HepG2 (cell line): ENCODE data around the gene CCL16. TPM values are rescaled to one million over a fixed set of nuclear protein-coding genes. Genes with fewer than 3 reads are reported as not detected.

ENCODE experiments used
- ASH2L ChIP-seq: fragments of 300-600, 200-600 bp; sonication (generic); IDR thresholded peaks from 2 replicates; pipeline ENCODE4 v1.7.0; 2017; ENCODE audit warnings: low read depth, mild to moderate bottlenecking, moderate library complexity, mixed read lengths, low read length; ENCODE audit not compliant: insufficient read length
- BRCA1 ChIP-seq: sonication (generic); formaldehyde crosslinking; IDR thresholded peaks from 2 replicates; pipeline ENCODE4 v1.4.0; 2020; ENCODE audit warnings: missing genetic modification reagents
- DPF2 ChIP-seq: sonication (generic); formaldehyde crosslinking; IDR thresholded peaks from 2 replicates; pipeline ENCODE4 v1.4.0; 2020; ENCODE audit warnings: mild to moderate bottlenecking, low read depth, missing genetic modification reagents, borderline replicate concordance
- JDP2 ChIP-seq: sonication (generic); formaldehyde crosslinking; IDR thresholded peaks from 2 replicates; pipeline ENCODE4 v1.8.1; 2022; ENCODE audit warnings: missing genetic modification reagents, borderline replicate concordance
- JUNB ChIP-seq: sonication (generic); formaldehyde crosslinking; IDR thresholded peaks from 2 replicates; pipeline ENCODE4 v1.8.0; 2022; ENCODE audit warnings: missing genetic modification reagents, mild to moderate bottlenecking, borderline replicate concordance
- KAT2B ChIP-seq: fragments of 150-350 bp; IDR thresholded peaks from 2 replicates; pipeline ENCODE4 v1.6.1; 2014; ENCODE audit warnings: low read depth, low read length, borderline replicate concordance
- KLF6 ChIP-seq: IDR thresholded peaks from 2 replicates; pipeline ENCODE4 v1.8.0; 2016; ENCODE audit warnings: missing biosample characterization, missing genetic modification reagents
- KLF9 ChIP-seq: IDR thresholded peaks from 2 replicates; pipeline ENCODE4 v1.6.1; 2016; ENCODE audit warnings: low read depth
- MTA3 ChIP-seq: sonication (generic); formaldehyde crosslinking; IDR thresholded peaks from 2 replicates; pipeline ENCODE4 v1.4.0; 2020; ENCODE audit warnings: missing genetic modification reagents
- MXI1 ChIP-seq: IDR thresholded peaks from 3 replicates; pipeline ENCODE4 v1.6.1; 2012; ENCODE audit warnings: low read depth, low read length, inconsistent platforms, borderline replicate concordance
- RARG ChIP-seq: sonication (generic); formaldehyde crosslinking; IDR thresholded peaks from 2 replicates; pipeline ENCODE4 v1.4.0; 2020; ENCODE audit warnings: low read depth, mild to moderate bottlenecking, missing genetic modification reagents
- SETDB1 ChIP-seq: sonication (generic); formaldehyde crosslinking; IDR thresholded peaks from 2 replicates; pipeline ENCODE4 v1.5.1; 2020; ENCODE audit warnings: missing genetic modification reagents, mild to moderate bottlenecking, borderline replicate concordance
- SYNCRIP ChIP-seq: fragments of 200-400 bp; formaldehyde crosslinking; IDR thresholded peaks from 2 replicates; pipeline ENCODE4 v1.6.1; 2018; ENCODE audit warnings: mild to moderate bottlenecking, low read depth, low read length; ENCODE audit not compliant: insufficient read depth
- TBL1XR1 ChIP-seq: fragments of 150-350 bp; IDR thresholded peaks from 2 replicates; pipeline ENCODE4 v1.6.1; 2014; ENCODE audit warnings: borderline replicate concordance, low read length; ENCODE audit not compliant: partially characterized antibody
- TOE1 ChIP-seq: sonication (generic); formaldehyde crosslinking; IDR thresholded peaks from 2 replicates; pipeline ENCODE4 v1.4.0; 2020; ENCODE audit warnings: mild to moderate bottlenecking, missing genetic modification reagents
- ZBTB7A ChIP-seq: sonication (generic); formaldehyde crosslinking; IDR thresholded peaks from 2 replicates; pipeline ENCODE4 v1.8.0; 2022; ENCODE audit warnings: mild to moderate bottlenecking, missing genetic modification reagents
- ZC3H13 ChIP-seq: sonication (generic); formaldehyde crosslinking; IDR thresholded peaks from 2 replicates; pipeline ENCODE4 v1.8.1; 2023; ENCODE audit warnings: mild to moderate bottlenecking, missing genetic modification reagents, moderate library complexity
- ZNF101 ChIP-seq: sonication (generic); formaldehyde crosslinking; IDR thresholded peaks from 2 replicates; pipeline ENCODE4 v1.4.0; 2020; ENCODE audit warnings: mild to moderate bottlenecking, low read depth, missing genetic modification reagents, borderline replicate concordance
- ZNF160 ChIP-seq: sonication (generic); formaldehyde crosslinking; IDR thresholded peaks from 2 replicates; pipeline ENCODE4 v1.8.0; 2022; ENCODE audit warnings: mild to moderate bottlenecking, inconsistent platforms, missing genetic modification reagents
- ZNF225 ChIP-seq: sonication (generic); formaldehyde crosslinking; IDR thresholded peaks from 2 replicates; pipeline ENCODE4 v1.4.0; 2020; ENCODE audit warnings: mild to moderate bottlenecking, missing genetic modification reagents
- ZNF251 ChIP-seq: sonication (generic); formaldehyde crosslinking; IDR thresholded peaks from 2 replicates; pipeline ENCODE4 v1.9.0; 2021; ENCODE audit warnings: mild to moderate bottlenecking, missing genetic modification reagents
- ZNF629 ChIP-seq: sonication (generic); formaldehyde crosslinking; conservative IDR thresholded peaks from 2 replicates; pipeline ENCODE4 v1.5.0; 2020; ENCODE audit warnings: missing genetic modification reagents
- ZNF737 ChIP-seq: sonication (generic); formaldehyde crosslinking; IDR thresholded peaks from 2 replicates; pipeline ENCODE4 v1.5.0; 2020; ENCODE audit warnings: missing genetic modification reagents, mild to moderate bottlenecking, borderline replicate concordance
- ZNF749 ChIP-seq: sonication (generic); formaldehyde crosslinking; IDR thresholded peaks from 2 replicates; pipeline ENCODE4 v1.8.0; 2022; ENCODE audit warnings: mild to moderate bottlenecking, missing genetic modification reagents, moderate library complexity, borderline replicate concordance
- ZSCAN29 ChIP-seq: sonication (generic); formaldehyde crosslinking; conservative IDR thresholded peaks from 2 replicates; pipeline ENCODE4 v1.4.0; 2020; ENCODE audit warnings: mild to moderate bottlenecking, missing genetic modification reagents
- ZSCAN31 ChIP-seq: sonication (generic); formaldehyde crosslinking; IDR thresholded peaks from 2 replicates; pipeline ENCODE4 v1.5.0; 2020; ENCODE audit warnings: low read depth, mild to moderate bottlenecking, missing genetic modification reagents
- polyA plus RNA-seq, 8 experiments: library from polyadenylated mRNA; depleted of rRNA in 3 of 8; stranded (reverse) in 7 of 8; unstranded in 1 of 8; fragments of >200 nt; fragmentation: Illumina TruSeq in 4 of 8; extraction: Trizol in 4 of 8; gene quantifications; 2 replicates each; pipeline versions ENCODE4 v1.2.1 to v1.2.3, GENCODE V29; 2011 to 2016; ENCODE audit warnings: low read depth in 4 of 8, missing spikeins in 1 of 8, mixed read lengths in 1 of 8; ENCODE audit not compliant: insufficient read depth in 1 of 8
- total RNA-seq, 5 experiments: library from RNA; depleted of rRNA; stranded (reverse); fragments of >200 nt; fragmentation: Illumina TruSeq; extraction: Trizol; gene quantifications; 2 replicates each; pipeline ENCODE4 v1.2.3, GENCODE V29; 2016; ENCODE audit warnings: low read depth in 1 of 5
- TF ChIP-seq, protein P1 (sequence below): IDR thresholded peaks from 2 replicates; pipeline ENCODE4 v1.6.1; 2016; ENCODE audit warnings: missing biosample characterization, missing genetic modification reagents, low read depth
- TF ChIP-seq, protein P2 (sequence below): sonication (generic); formaldehyde crosslinking; IDR thresholded peaks from 2 replicates; pipeline ENCODE4 v1.5.1; 2020; ENCODE audit warnings: mild to moderate bottlenecking, moderate library complexity, missing genetic modification reagents
- TF ChIP-seq, protein P3 (sequence below): sonication (generic); formaldehyde crosslinking; IDR thresholded peaks from 2 replicates; pipeline ENCODE4 v1.5.0; 2020; ENCODE audit warnings: mild to moderate bottlenecking, low read depth, missing genetic modification reagents, borderline replicate concordance

Gene CCL16
- total and polyA plus RNA-seq, 2 of the 13 experiments (the other 11 are each of a cell fraction or from before 2014, with no cell fraction given), result 2.0 to 14.7 TPM

DNA sequence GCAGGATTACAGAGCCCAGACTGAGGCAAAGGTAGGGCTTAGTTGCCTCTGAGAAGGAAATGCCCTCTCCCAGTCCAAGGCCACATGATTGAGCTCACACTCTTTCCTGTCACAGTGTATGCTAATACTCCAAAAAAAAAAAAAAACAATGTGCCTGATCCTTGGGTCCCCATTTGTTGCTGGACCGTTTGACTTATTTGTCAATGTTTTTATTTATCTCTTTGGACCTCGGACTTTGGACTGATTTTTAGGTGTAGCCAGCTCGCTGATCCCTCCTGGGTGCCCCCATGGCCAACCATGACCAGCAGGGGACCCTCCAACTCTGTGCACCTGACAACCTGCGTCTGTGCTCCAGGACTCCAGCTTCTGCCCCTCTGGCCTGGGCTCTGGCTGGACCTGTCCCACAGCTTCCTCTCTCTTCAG lies 622 bp upstream of the CCL16 start (continued):
- no peak for TF ChIP-seq KLF9 (CRISPR knock-in tag)
- TF ChIP-seq KLF6, result 0 out of 2 replicates have a peak, but pooled peaks have one; percentile 57
- no peak for TF ChIP-seq ZBTB7A
- TF ChIP-seq KAT2B, result no peak
- no peak for TF ChIP-seq SYNCRIP
- no peak for TF ChIP-seq ZSCAN31
- TF ChIP-seq BRCA1 (CRISPR knock-in tag), result 0 out of 2 replicates have a peak, but pooled peaks have one; percentile 50
- no peak for TF ChIP-seq SETDB1 (CRISPR knock-in tag)
- TF ChIP-seq, protein P1, sequence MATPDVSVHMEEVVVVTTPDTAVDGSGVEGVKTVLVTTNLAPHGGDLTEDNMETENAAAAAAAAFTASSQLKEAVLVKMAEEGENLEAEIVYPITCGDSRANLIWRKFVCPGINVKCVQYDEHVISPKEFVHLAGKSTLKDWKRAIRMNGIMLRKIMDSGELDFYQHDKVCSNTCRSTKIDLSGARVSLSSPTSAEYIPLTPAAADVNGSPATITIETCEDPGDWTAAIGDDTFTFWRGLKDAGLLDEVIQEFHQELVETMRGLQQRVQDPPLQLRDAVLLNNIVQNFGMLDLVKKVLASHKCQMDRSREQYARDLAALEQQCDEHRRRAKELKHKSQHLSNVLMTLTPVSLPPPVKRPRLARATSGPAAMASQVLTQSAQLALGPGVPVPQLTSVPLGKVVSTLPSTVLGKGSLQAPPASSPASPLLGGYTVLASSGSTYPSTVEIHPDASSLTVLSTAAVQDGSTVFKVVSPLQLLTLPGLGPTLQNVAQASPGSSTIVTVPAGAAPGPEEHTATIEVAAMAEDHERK (CRISPR knock-in tag), result no peak
- no peak for TF ChIP-seq MTA3 (CRISPR knock-in tag)
- TF ChIP-seq TBL1XR1, result peak; percentile 61
- no peak for TF ChIP-seq ZNF101 (CRISPR knock-in tag)
- no peak for TF ChIP-seq ZNF737
- peak; percentile 45; the same call in 1 of the 3 replicates for TF ChIP-seq MXI1
- no peak for TF ChIP-seq JUNB
- no peak for TF ChIP-seq TOE1 (CRISPR knock-in tag)
- TF ChIP-seq ZC3H13, result no peak
- no peak for TF ChIP-seq ZNF160 (CRISPR knock-in tag)
- no peak for TF ChIP-seq ASH2L
- TF ChIP-seq, protein P2, sequence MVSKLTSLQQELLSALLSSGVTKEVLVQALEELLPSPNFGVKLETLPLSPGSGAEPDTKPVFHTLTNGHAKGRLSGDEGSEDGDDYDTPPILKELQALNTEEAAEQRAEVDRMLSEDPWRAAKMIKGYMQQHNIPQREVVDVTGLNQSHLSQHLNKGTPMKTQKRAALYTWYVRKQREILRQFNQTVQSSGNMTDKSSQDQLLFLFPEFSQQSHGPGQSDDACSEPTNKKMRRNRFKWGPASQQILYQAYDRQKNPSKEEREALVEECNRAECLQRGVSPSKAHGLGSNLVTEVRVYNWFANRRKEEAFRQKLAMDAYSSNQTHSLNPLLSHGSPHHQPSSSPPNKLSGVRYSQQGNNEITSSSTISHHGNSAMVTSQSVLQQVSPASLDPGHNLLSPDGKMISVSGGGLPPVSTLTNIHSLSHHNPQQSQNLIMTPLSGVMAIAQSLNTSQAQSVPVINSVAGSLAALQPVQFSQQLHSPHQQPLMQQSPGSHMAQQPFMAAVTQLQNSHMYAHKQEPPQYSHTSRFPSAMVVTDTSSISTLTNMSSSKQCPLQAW, result no peak
- TF ChIP-seq ZNF251 (CRISPR knock-in tag), result no peak
- TF ChIP-seq ZNF225 (CRISPR knock-in tag), result no peak
- no peak for TF ChIP-seq JDP2 (CRISPR knock-in tag)
- no peak for TF ChIP-seq ZNF629 (CRISPR knock-in tag)
- TF ChIP-seq DPF2 (CRISPR knock-in tag), result no peak
- TF ChIP-seq ZNF749 (CRISPR knock-in tag), result no peak
- TF ChIP-seq, protein P3, sequence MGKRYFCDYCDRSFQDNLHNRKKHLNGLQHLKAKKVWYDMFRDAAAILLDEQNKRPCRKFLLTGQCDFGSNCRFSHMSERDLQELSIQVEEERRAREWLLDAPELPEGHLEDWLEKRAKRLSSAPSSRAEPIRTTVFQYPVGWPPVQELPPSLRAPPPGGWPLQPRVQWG (CRISPR knock-in tag), result no peak
- no peak for TF ChIP-seq RARG
- no peak for TF ChIP-seq ZSCAN29 (CRISPR knock-in tag)
